ENCODE measurements around the gene WBP2. TPM values are rescaled to one million over a fixed set of nuclear protein-coding genes. Genes with fewer than 3 reads are reported as not detected.
A peak's percentile ranks its signal among the peaks of the same experiment; 100 is the strongest.
"Not testable (repeated sequence)": the region's sequence is repeated elsewhere in the genome, so short reads cannot be mapped to it uniquely, and the experiment has no call there.

The WBP2 gene
- total RNA-seq, 4 donors from 2014 or later, result 27.7 to 75.1 (median 56.8) TPM

DNA sequence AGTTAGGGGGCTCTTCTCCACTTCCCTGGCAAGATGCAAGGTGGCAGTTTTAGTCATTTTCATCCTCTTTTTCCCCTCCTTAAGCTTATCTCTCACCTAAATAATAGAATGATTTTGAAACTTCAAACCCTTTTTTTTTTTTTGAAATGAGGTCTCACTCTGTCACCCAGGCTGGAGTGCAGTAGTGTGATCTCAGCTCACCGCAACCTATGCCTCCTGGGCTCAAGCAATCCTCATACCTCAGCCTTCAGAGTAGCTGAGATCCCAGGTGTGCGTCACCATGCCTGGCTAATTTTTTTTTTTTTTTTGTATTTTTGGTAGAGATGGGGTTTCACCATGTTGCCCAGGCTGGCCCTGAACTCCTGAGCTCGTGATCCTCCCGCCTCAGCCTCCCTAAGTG lies 9.8 kb upstream of the WBP2 start:
- H3K9me3 ChIP-seq; DNase-seq; in situ Hi-C loops (cut with MboI; ENCODE audit: low pct_ligation_motif_present in 1 of 4, low pct_unique_long_range_greater_than_20kb in 1 of 4, low sequenced_read_pairs in 3 of 4); H3K36me3 ChIP-seq; H3K4me3 ChIP-seq; intact Hi-C loops (cut with DNase I; ENCODE audit: low total_unique reads); H3K27me3 ChIP-seq: not testable (repeated sequence)
- H3K27ac ChIP-seq, result peak overlapping the region; percentile 51 to 84 (median 78)
- WGBS, 2 donors (ENCODE audit: low coverage in 1 of 2), result 62 to 74% methylated on average over 2 to 4 of the region's 4 CpGs
- peaks cover 8 to 27% (median 23%) of the 10 kb centered on the region in 4 donors for H3K4me1 ChIP-seq

DNA sequence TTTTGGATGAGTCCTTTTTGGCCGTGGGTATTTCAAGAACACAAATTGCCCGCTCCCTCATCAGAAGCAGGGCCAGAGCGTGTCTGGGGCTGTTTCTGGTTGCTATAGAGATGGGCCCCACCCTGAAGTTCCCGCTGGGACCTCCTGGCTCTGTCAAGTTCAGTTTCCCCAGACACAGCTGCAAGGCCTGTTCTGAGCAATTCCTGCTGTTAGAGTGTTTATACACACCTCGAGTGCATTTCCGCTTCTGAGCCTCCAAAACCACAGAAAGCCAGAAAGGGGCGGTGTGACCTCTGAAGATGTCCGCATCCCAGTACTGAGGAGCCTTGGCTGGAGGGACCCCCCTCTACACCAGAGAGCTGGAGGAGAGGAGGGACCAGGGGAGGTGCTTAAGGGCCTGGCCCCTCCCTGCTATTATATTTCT lies 9.3 kb upstream of the WBP2 start:
- Histone ChIP-seq H3K36me3 (no peaks in the 10 kb centered on the region), H3K27me3 (no peaks in the 10 kb centered on the region), H3K9me3 (no peaks in the 10 kb centered on the region), H3K27ac (peak overlapping the region; percentile 51 to 84 (median 78)), H3K4me3 (no peak overlapping the region), H3K4me1 (peaks cover 4 to 23% (median 19%) of the 10 kb centered on the region in 4 donors)
- whole genome bisulfite sequencing, 2 donors (ENCODE audit: low coverage in 1 of 2), result 50 to 80% methylated on average over 1 to 8 of the region's 8 CpGs
- in situ Hi-C loops (cut with MboI; ENCODE audit: low pct_ligation_motif_present in 1 of 4, low pct_unique_long_range_greater_than_20kb in 1 of 4, low sequenced_read_pairs in 3 of 4), result no loop called here
- intact Hi-C loops (cut with DNase I; ENCODE audit: low total_unique reads), result no loop called here
- DNase-seq, result peak; percentile 75
- peak; percentile 61 to 84 (median 82) for TF ChIP-seq POLR2AphosphoS5 (IDR thresholded peaks at IDR 0.05)
- no peak for TF ChIP-seq EP300 (IDR thresholded peaks at IDR 0.05; ENCODE audit: low read depth)

DNA sequence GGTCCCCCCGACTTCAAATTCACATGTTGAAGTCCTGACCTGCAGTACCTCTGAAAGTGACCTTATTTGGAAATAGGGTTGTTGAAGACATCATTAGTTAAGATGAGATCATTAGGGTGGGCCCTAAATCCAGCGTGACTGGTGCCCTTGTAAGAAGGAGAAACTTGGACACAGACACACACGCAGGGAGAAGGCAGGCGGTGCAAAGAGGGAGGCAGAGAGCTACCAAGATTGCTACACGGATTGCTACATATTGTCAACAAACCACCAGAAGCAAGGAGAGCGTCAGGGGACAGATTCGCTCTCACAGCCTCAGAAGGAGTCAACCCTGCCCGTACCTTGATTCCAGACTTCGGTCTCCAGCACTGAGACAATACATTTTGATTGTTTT lies 6.8 kb upstream of the WBP2 start:
- Histone ChIP-seq H3K27ac (peak overlapping the region; percentile 31 to 59 (median 38)), H3K9me3 (no peaks in the 10 kb centered on the region), H3K36me3 (no peaks in the 10 kb centered on the region), H3K4me1 (peaks cover 0 to 29% (median 10%) of the 10 kb centered on the region in 4 donors), H3K4me3 (no peak overlapping the region), H3K27me3 (no peaks in the 10 kb centered on the region)
- 67 to 69% methylated on average over 1 to 9 of the region's 9 CpGs for WGBS, 2 donors (ENCODE audit: low coverage in 1 of 2)
- in situ Hi-C loops (cut with MboI; ENCODE audit: low pct_ligation_motif_present in 1 of 4, low pct_unique_long_range_greater_than_20kb in 1 of 4, low sequenced_read_pairs in 3 of 4), result no loop called here
- TF ChIP-seq CTCF (IDR thresholded peaks at IDR 0.05) (no peak), POLR2AphosphoS5 (IDR thresholded peaks at IDR 0.05) (peak; percentile 10 to 23 (median 22))
- intact Hi-C loops (cut with DNase I; ENCODE audit: low total_unique reads), result no loop called here
- no peak for DNase-seq

DNA sequence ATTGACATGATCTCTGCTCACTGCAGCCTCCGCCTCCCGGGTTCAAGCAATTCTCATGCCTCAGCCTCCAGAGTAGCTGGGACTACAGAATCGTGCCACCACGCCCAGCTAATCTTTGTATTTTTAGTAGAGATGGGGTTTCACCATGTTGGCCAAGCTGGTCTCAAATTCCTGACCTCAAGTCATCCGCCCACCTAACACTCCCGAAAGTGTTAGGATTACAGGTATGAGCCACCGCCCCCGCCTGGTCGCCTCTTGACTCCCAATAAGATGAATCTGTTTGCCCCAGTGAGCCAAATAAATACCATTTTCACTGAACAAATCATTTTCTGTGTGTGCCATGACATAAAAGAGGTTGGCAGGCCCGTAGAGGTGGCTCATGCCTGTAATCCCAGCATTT lies 4.2 kb upstream of the WBP2 start:
- H3K9me3 ChIP-seq; DNase-seq; H3K4me3 ChIP-seq; H3K27me3 ChIP-seq; in situ Hi-C loops (cut with MboI; ENCODE audit: low pct_ligation_motif_present in 1 of 4, low pct_unique_long_range_greater_than_20kb in 1 of 4, low sequenced_read_pairs in 3 of 4); H3K36me3 ChIP-seq: not testable (repeated sequence)
- H3K27ac ChIP-seq, result peak overlapping the region; percentile 47 to 70 (median 60)
- intact Hi-C loops (cut with DNase I; ENCODE audit: low total_unique reads), result loop anchor here (10.0 kb wide), 1 partner anchor 75 kb away; the partner anchor contains the start of gene UNK
- peaks cover 4 to 27% (median 15%) of the 10 kb centered on the region in 4 donors for H3K4me1 ChIP-seq
- WGBS, 2 donors (ENCODE audit: low coverage in 1 of 2), result 81 to 89% methylated on average over 10 of the region's 10 CpGs

DNA sequence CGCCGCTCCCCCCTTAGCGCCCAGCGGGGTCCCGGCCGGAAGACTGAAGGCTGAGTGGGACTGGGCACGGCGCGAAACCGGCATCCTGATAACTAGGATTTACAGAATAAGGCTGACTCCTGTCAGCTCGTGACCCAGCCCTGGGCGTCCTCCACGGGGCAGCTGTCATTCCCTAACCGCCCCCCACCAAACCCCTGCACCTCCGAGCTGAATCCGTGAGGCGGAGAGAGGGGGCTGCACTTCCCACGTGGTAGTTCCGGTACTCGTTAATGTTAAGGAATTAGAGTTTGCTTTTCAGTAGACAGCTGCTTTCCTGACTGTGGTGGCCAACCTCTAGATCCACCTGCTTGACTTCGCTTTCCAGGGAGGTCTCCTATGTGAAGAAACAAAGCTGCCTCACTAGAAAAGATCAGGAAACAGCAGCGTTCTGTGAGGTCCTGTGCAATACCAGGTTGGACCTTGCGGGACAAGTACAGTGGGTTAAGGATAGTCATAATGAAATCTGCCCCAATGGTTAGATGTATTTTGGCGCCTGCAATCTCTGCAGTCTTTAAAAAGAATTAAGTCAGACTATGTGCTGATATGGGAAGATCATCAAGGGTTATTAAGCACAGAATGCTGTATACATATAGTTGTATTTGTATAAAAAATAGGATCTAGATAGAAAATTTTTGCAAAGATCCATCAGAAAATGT lies 1.1 kb upstream of the WBP2 start:
- H3K27me3 ChIP-seq, result no peaks in the 10 kb centered on the region
- in situ Hi-C loops (cut with MboI; ENCODE audit: low pct_ligation_motif_present in 1 of 4, low pct_unique_long_range_greater_than_20kb in 1 of 4, low sequenced_read_pairs in 3 of 4) (no loop called here), intact Hi-C loops (cut with DNase I; ENCODE audit: low total_unique reads) (loop anchor here (10.0 kb wide), 1 partner anchor 71 kb away; the partner anchor contains the start of gene UNK)
- H3K4me3 ChIP-seq, result peak overlapping the region; percentile 69 to 99 (median 87)
- 0 to 2% methylated on average over 2 to 14 of the region's 24 CpGs for WGBS, 2 donors (ENCODE audit: low coverage in 1 of 2)
- no peaks in the 10 kb centered on the region for H3K9me3 ChIP-seq
- H3K36me3 ChIP-seq, result peaks cover 0 to 6% (median 2%) of the 10 kb centered on the region in 4 donors
- DNase-seq, result peak; percentile 51
- H3K4me1 ChIP-seq, result peaks cover 12 to 43% (median 22%) of the 10 kb centered on the region in 4 donors
- peak overlapping the region; percentile 94 to 100 (median 96) for H3K27ac ChIP-seq
- TF ChIP-seq EP300 (IDR thresholded peaks at IDR 0.05; ENCODE audit: low read depth) (no peak), POLR2A (IDR thresholded peaks at IDR 0.05) (no peak), POLR2AphosphoS5 (IDR thresholded peaks at IDR 0.05) (no peak), CTCF (IDR thresholded peaks at IDR 0.05) (no peak)

Measured in transverse colon (tissue), 4 donors.